Stimulated activated CD4-positive, alpha-beta T cell treated with anti-CD3 and anti-CD28 coated beads, Interleukin-12 subunit alpha, Interleukin-12 subunit beta, amount 100 ng/mL, for 48 hours (primary cell): ENCODE data around the gene TUBA1C.
A peak's percentile ranks its signal among the peaks of the same experiment; 100 is the strongest.

Experiments used
- DNase-seq, 3 donors: peaks; one replicate each; pipeline ENCODE4 v3.0.0-alpha.2; 2020; ENCODE audit warnings: low read depth in 2 of 3, low spot score in 1 of 3

The TUBA1C gene

GRCh38 chr12:49264873-49265792, at the start of gene TUBA1C:
TUBA1C (plus strand) TSS chr12:49265082; CDS start chr12:49265182, 100 bp downstream.
- peak; percentile 86 to 91 (median 89) for DNase-seq

GRCh38 chr12:49219417-49220026, 45.4 kb upstream of the TUBA1C start:
- no peak for DNase-seq

- no peak for DNase-seq
Measured at GRCh38 chr12:49220972-49221371, 43.9 kb upstream of the TUBA1C start.

- DNase-seq, result no peak
Measured at GRCh38 chr12:49223122-49223521, 41.8 kb upstream of the TUBA1C start.

GRCh38 chr12:49223590-49224369, 41.1 kb upstream of the TUBA1C start:
- no peak for DNase-seq

GRCh38 chr12:49225576-49226166, 39.2 kb upstream of the TUBA1C start:
- DNase-seq, result no peak

- DNase-seq, result no peak
Measured at GRCh38 chr12:49227713-49228112, 37.2 kb upstream of the TUBA1C start.

- no peak for DNase-seq
Measured at GRCh38 chr12:49228653-49229052, 36.2 kb upstream of the TUBA1C start.

GRCh38 chr12:49230176-49230804, 34.6 kb upstream of the TUBA1C start:
- DNase-seq, result no peak

- no peak for DNase-seq
Measured at GRCh38 chr12:49230805-49231194, 34.1 kb upstream of the TUBA1C start.

- DNase-seq, result no peak
Measured at GRCh38 chr12:49231878-49232655, 32.8 kb upstream of the TUBA1C start.

GRCh38 chr12:49232940-49233841, 31.7 kb upstream of the TUBA1C start:
- no peak for DNase-seq

GRCh38 chr12:49233842-49234526, 30.9 kb upstream of the TUBA1C start:
- DNase-seq, result peak in 1 of 3 donors; percentile 24

GRCh38 chr12:49236423-49236822, 28.5 kb upstream of the TUBA1C start:
- DNase-seq, result no peak

GRCh38 chr12:49243631-49244030, 21.3 kb upstream of the TUBA1C start:
- no peak for DNase-seq

- DNase-seq, result no peak
Measured at GRCh38 chr12:49244176-49244575, 20.7 kb upstream of the TUBA1C start.

GRCh38 chr12:49251357-49251756, 13.5 kb upstream of the TUBA1C start:
- no peak for DNase-seq

GRCh38 chr12:49253033-49253623, 11.8 kb upstream of the TUBA1C start:
- no peak for DNase-seq
